ENCODE data around the gene ESYT3.
A peak's percentile ranks its signal among the peaks of the same experiment; 100 is the strongest.
"Not testable (repeated sequence)": the region's sequence is repeated elsewhere in the genome, so short reads cannot be mapped to it uniquely, and the experiment has no call there.

Gene ESYT3

GRCh38 chr3:138426211-138426610 lies 8.2 kb upstream of the ESYT3 start:
- TF ChIP-seq CTCF (IDR thresholded peaks at IDR 0.05; ENCODE audit: low read depth, low read length, missing control alignments), result peak; percentile 20
- no peak for DNase-seq (ENCODE audit: low read depth)
- no peak overlapping the region for H3K4me3 ChIP-seq (ENCODE audit: low read depth, low read length)

GRCh38 chr3:138426754-138427153 lies 7.7 kb upstream of the ESYT3 start:
- not testable (repeated sequence) for DNase-seq (ENCODE audit: low read depth); H3K4me3 ChIP-seq (ENCODE audit: low read depth, low read length)

- DNase-seq (ENCODE audit: low read depth), result no peak
- TF ChIP-seq CTCF (IDR thresholded peaks at IDR 0.05; ENCODE audit: low read depth, low read length, missing control alignments), result no peak
- H3K4me3 ChIP-seq (ENCODE audit: low read depth, low read length), result no peak overlapping the region
These were observed 4.8 kb upstream of the ESYT3 start for GRCh38 chr3:138429665-138430064.

- TF ChIP-seq CTCF (IDR thresholded peaks at IDR 0.05; ENCODE audit: low read depth, low read length, missing control alignments), result no peak
- H3K4me3 ChIP-seq (ENCODE audit: low read depth, low read length), result no peak overlapping the region
- DNase-seq (ENCODE audit: low read depth), result no peak
These were observed 1.7 kb upstream of the ESYT3 start for GRCh38 chr3:138432576-138433240.

GRCh38 chr3:138433892-138434275 lies 532 bp upstream of the ESYT3 start:
- no peak overlapping the region for H3K4me3 ChIP-seq (ENCODE audit: low read depth, low read length)
- DNase-seq (ENCODE audit: low read depth), result no peak
- TF ChIP-seq CTCF (IDR thresholded peaks at IDR 0.05; ENCODE audit: low read depth, low read length, missing control alignments), result no peak

- no peak for TF ChIP-seq CTCF (IDR thresholded peaks at IDR 0.05; ENCODE audit: low read depth, low read length, missing control alignments)
- no peak overlapping the region for H3K4me3 ChIP-seq (ENCODE audit: low read depth, low read length)
- DNase-seq (ENCODE audit: low read depth), result no peak
These were observed 708 bp downstream of the ESYT3 start for GRCh38 chr3:138434875-138435772.

- no peak for TF ChIP-seq CTCF (IDR thresholded peaks at IDR 0.05; ENCODE audit: low read depth, low read length, missing control alignments)
- no peak overlapping the region for H3K4me3 ChIP-seq (ENCODE audit: low read depth, low read length)
- no peak for DNase-seq (ENCODE audit: low read depth)
These were observed 1.4 kb downstream of the ESYT3 start for GRCh38 chr3:138435840-138436239.
